NOMO-1 treated with DMSO at 0.1 percent for 48 hours (cell line): ENCODE results near the gene OSBPL9.
"Not testable (repeated sequence)": the region's sequence is repeated elsewhere in the genome, so short reads cannot be mapped to it uniquely, and the experiment has no call there.

ENCODE experiments used
- DNase-seq: peaks from one replicate; lab custom pipeline; 2025; ENCODE audit not compliant: unreplicated experiment; lab: John Stamatoyannopoulos, UW

The OSBPL9 gene

DNA sequence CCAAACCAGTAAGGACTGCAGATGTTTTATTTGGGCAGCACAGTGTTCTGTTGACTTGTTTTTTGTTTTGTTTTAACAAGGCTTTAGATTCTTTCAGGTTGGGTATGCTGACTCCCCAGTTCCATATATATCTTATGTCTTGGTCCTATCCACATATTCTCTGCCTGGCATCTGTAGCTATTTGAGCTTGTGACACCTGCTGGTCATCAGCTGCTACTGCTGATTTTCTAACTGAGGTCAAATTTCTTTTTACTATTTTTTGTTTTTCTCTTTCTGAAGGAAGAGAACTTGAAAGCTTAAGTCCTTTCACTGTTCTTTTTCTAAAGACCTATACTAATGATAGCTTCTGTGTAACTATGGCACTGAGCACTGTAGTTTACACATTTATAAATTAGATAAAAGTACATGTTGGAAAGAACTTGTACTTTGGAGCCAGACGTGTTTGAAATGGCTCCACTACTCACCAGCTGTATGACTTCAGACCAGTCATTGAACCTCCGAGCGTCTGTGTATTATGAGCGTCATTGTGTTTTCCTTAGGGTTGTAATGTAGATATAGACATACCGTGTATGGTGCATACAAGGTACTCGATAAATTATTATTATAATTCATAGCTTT lies 152.2 kb downstream of the OSBPL9 start:
- peak; percentile 33 for DNase-seq

DNA sequence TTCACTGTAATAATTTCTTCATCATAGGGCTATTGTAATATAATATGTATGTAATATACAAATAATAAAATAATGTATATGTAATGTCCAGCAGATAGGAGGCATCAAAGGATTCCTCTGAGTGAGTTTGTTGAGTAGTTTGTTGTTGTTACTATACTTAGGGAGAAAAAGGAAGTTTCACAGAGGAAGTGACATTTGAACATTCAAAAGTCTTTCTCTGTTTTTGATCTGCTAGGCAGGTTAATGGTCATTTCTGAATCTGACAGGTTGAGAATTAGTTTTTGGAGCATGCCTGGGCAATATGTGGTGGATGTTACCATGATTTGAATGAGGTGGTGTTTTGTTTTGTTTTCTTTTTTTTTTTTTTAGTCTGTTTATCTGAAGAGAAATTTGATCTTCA lies 159.5 kb downstream of the OSBPL9 start:
- DNase-seq, result peak; percentile 38

DNA sequence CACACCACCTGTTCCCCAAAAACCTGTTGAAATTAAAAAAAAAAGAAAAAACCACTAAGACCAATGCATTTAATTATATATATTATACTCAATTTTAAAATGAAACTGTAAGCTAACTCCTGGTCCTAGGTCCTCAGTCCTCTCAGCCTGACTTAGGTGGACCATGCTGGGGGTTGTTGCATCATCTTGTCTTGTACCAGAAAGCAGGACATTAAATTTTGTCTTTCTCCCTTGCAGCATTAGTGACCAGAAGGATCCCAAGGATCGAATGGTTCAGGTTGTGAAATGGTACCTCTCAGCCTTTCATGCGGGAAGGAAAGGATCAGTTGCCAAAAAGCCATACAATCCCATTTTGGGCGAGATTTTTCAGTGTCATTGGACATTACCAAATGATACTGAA lies 164.0 kb downstream of the OSBPL9 start:
- no peak for DNase-seq

DNA sequence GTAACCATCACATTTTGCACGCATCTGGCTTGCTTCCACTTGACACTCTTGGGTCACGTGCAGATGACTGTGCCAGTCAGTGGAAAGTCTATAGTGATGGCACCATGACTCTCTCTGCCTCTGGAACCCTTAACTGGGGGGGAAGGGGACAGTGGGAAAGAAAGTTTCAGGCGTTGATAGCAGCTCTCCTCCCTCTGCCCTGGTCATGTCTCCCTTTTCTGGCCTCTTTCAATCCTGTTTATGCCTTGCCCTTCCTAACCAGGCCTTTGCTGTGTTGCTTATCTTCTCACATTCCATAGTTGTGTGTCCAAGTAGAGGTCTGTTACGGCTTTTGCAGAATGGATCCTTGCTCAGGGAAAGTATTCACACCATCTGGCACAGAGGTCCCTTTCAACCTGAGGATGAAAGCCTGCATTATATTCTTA lies 168.1 kb downstream of the OSBPL9 start:
- no peak for DNase-seq

DNA sequence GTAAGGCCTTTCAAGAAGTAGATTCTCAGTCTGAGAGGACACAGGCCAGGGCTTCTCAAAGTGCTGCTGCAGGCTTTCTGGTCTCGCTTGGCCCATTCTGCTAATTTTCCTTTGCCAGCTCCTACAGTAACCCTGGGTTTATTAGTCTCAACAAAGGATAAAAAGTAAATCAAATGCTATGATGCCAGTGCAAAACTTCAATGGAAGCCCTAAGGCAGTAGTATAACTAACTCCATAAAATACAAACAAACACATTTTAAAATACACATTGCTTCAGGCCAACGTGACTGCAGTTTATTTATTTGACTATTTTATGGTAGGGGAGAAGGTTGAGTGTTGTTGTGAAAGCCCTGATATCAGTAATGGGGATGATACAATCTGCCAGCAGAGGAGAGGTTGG lies 172.0 kb downstream of the OSBPL9 start:
- DNase-seq, result no peak

DNA sequence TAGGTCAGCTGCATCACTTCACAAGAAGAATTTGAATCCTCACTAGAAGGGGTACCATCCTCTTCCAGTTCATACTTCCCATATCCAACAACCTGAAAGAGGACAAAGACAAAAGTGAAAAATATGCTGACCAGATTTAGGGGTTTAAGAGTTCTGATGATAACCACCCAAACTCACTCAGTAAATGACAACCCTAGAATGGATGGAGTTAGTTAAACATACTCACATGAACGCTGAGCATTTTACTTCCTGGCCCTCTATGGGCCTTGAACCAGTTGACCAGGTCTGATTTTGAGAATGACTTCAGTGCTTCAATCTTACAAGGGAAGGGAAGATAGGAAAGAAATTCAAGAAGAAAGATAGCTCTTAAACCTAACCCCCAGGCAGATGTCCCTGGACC lies 172.4 kb downstream of the OSBPL9 start:
- DNase-seq, result no peak

DNA sequence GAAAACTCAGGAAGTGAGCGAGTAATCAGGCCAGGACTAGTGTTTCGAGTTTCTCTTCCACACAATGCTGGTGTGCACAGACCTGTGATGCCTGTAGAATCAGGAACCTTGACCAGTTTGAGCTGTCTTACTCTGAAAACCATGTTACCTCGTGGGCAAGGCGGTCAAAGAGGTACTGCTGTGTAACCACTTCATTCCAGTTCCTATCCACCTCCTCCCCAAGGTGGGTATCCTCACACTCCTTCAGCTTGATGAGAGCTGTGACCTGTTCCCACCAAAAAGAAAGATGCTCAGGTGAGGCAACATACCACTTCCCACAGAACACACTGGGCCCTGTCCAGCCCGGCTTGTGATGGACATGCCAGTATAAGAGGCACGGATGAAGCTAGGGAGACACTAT lies 173.5 kb downstream of the OSBPL9 start:
- no peak for DNase-seq

DNA sequence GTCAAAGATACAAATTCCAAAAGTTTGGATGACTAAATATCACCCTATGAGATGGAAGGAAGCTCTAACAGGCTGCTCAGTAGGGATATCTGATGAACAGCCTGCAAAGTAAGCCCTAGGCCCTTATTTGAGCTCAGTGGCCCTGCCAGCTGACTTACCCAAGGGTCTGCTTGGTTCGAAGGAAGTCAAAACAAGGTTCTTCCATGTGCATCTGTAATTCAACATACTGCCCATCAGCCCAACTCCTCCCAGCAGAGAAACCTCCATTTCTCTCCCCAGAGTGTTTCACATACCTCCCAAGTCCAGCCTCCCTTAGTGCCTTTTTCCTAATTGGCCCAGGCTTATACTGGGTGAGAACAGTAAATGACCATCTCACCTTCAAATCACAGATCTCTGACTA lies 175.0 kb downstream of the OSBPL9 start:
- no peak for DNase-seq

DNA sequence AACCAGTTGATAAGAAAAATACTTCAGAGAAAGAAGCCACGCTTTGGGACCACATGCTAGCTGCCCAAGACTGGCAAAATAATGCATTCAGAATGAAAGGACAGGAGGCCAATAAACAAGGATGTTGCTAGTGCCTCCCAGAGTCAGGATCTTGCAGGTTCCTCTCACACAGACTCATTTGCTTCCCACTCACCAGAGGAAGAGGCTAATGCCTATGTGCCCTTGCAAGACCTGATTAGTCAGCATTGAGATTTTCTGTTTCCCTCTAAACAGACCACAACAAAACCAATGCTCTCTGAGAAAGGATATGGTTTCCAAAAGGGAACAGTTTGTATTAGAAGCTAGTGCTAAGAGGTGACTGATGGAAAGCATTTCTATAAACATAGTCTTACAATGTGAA lies 176.0 kb downstream of the OSBPL9 start:
- no peak for DNase-seq

DNA sequence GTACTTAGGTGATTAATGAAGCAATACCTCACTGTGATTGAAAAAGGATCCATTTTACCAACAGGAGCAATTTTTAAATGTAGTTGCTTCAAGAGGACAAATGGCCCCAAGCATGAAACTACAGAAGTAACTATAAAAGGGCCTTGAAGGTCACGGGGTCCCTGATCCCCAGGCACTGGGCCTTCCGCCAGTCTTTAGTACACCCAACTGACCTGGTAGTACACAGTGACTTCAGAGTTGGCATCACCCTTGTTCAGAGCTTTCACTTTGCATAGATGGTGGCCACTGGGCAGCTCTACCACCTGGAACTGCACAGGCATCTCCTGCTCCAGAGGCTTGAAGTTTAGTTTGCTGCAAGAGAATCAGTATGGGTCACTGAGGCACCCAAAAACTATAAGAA lies 177.4 kb downstream of the OSBPL9 start:
- no peak for DNase-seq

DNA sequence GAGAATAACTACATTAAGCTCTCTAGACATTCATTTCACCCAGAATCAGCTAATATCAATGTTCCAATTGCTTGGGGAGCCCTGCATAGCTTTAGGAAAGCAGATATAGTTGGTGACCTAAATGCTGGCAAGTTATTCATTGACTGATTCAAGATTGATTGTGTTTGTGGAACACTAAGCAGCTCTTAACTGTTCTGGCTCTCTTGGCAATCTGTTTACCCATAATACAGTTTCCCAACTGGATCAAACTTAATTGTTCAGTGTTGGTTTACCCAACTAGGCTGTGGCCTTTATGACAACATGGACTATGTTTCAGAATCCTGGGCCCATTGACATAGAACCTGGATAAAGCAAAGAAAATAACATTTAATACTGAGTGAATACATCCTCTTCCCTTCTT lies 178.0 kb downstream of the OSBPL9 start:
- no peak for DNase-seq

DNA sequence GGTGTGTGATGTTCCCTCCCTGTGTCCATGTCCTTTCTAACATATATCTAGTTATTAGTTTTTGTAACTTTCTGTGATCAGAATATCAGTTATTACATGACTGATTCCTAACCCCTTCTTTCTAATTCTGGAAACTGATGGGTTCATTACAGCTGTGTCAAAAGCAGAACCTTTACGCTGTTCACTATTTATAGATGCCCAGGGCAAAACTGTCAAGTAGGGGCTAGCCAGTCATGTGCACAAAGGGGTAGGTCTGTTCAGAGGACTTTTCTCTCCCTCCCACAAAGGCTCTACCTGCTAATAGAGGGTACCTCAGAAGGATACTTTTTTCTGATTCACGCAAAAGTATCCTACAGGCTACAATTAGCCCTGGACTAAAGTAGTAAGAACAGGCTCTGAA lies 182.5 kb downstream of the OSBPL9 start:
- no peak for DNase-seq

DNA sequence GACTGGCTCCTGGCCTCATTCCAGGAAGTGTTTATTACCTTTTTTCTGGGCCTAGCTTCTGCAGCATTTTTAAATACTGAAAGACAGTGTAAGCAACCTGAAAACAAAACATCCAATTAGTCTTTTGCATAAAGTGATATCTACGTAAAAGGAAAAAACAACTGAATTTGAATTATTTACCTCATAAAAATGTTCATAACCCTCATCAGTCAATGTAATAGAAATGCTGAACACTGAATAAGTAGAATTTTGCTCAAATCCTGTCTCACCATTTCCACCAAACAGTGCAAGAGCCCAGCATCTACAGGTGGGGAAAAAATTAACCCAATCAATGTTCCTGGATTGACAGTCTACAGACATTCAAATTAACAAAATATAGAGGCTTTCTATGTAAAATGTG lies 197.6 kb downstream of the OSBPL9 start:
- DNase-seq, result no peak

DNA sequence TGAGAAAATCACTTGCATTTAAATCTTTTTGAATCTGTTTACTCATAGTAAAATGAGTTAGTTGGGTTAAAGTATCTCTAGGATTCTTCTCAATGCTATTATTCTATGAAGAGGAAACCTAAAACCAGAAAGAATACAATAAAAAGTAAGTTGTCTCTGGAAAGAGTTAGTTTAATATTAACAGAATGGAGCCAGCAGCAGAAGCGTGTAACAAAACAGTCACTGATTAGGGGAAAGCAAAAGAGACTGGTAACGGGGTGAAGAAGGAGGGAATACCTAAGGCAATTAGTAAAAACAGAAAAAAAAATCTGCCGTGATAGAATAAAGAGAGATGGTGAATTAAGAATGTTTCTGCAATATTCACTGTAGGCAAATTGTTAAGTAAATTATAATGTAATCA lies 201.6 kb downstream of the OSBPL9 start:
- DNase-seq, result no peak

DNA sequence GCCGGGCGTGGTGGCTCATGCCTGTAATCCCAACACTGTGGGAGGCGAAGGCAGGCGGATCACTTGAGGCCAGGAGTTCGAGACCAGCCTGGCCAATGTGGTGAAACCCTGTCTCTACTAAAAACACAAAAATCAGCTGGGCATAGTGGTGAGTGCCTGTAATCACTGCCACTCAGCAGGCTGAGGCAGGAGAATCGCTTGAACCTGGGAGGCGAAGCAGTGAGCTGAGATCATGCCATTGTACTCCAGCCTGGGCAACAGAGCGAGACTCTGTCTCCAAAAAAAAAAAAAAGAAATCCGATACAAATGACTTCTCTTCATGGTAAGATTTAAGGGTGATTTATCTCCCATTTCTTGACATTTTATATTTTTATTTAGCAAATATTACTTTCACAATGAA lies 202.1 kb downstream of the OSBPL9 start:
- not testable (repeated sequence) for DNase-seq

DNA sequence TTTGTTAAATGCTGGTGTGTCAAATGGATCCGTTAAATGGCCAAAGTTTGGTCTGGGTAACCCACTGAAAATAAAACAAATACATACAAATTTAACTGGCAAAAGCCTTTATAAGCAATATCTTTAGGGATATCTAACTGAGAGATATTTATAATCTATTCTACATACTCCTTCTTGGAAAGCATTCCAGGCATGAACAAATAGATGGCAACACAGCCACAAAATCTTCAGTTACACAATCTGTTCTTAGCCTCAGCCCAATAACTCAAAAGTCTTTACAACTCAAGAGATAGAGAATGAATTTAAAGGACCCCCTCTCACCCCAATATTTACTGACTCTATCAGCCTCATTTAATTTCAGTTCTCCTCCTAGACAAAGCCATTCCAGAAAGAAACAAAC lies 202.9 kb downstream of the OSBPL9 start:
- no peak for DNase-seq

DNA sequence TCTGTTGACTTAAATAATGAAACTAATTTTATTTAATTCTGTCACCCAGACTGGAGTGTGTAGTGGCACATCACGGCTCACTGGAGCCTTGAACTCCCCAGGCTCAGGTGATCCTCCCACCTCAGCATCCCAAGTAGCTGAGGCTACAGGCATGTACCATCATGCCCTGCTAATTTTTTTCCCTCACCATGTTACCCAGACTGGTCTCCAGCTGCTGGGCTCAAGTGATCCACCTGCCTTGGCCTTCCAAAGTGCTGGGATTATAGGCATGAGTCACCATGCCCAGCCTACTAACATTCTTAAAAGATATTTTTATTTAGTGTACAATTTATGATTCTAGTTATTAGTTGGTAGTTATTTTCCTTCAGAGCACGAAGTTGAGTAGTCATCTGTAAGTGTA lies 212.2 kb downstream of the OSBPL9 start:
- no peak for DNase-seq

DNA sequence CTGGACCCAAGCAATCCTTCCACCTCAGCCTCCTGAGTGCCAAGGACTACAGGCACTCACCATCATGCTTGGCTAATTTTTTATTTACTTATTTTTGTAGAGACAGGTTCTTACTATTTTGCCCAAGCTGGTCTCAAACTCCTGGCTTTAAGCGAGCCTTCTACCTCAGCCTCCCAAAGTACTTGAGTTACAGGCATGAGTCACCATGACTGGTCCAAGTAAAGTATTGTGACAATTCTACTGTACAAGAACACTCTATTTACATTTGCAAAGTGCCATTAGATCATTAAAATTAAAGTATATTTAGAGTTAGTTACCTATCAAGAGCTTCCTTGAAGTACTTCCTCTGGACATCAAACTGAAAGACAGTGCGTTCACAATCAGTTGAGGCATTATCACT lies 216.8 kb downstream of the OSBPL9 start:
- DNase-seq, result no peak

DNA sequence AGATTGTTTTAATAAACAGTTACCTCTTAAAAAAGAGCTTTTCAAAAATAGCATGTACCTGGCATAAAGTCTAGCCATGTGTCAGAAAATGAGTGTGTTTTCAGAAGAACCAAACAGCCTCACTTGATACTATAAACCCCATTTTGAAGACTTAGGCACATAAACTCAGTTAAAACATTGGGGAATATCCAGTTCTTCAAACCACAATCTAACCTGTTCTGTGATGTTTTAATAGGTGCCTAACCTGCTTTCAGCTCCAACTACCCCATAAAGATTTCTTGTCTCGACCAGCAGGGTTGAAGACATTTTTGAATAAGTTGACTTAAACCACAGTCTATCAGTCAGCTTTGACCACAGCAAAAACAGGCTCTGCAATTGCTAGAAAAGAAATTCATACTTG lies 220.4 kb downstream of the OSBPL9 start:
- no peak for DNase-seq
